A549 (cell line): Measurements from ENCODE around the gene THADA. TPM values are rescaled to one million over a fixed set of nuclear protein-coding genes. Genes with fewer than 3 reads are reported as not detected.

Experiments used
- ATAC-seq, 2 experiments: fragments of 200-7000 bp in 1 of 2; fragments of >200 bp in 1 of 2; cut with Nextera tagmentation in 1 of 2; cut with Tn5 transposase in 1 of 2; 3 replicates each; pipeline versions ENCODE4 v1.8.0 to v1.9.1; 2018 to 2020; ENCODE audit warnings: mild to moderate bottlenecking in 1 of 2, moderate library complexity in 1 of 2
- CTCF ChIA-PET: fragments of 300-600 bp; sonication (Branson Sonifier 250); formaldehyde crosslinking; extraction: SDS; loops from one replicate; lab custom pipeline; 2021; ENCODE audit warnings: antibody characterized with exemption, inconsistent platforms; lab: Yijun Ruan, JAX
- POLR2A ChIA-PET: fragments of 350-600 bp; formaldehyde crosslinking; extraction: SDS; loops from one replicate; lab custom pipeline; 2021; ENCODE audit warnings: antibody characterized with exemption, inconsistent platforms; lab: Yijun Ruan, JAX
- DNase-seq, 2 experiments: peaks; one replicate each; pipeline versions ENCODE4 v3.0.0 to v3.0.0-alpha.2; 2011 to 2016; ENCODE audit warnings: low read depth in 1 of 2, low spot score in 1 of 2
- FAIRE-seq: peaks from 2 replicates; lab custom pipeline; 2011; peaks lifted over from hg19 to GRCh38; lab: Jason Lieb, UNC
- H3K27ac ChIP-seq, 2 experiments: fragments of >200 bp; sonication (Bioruptor Twin); formaldehyde crosslinking; 3 replicates each; pipeline ENCODE4 v1.5.1; 2016 to 2017
- H3K4me1 ChIP-seq: fragments of >200 bp; sonication (Bioruptor Twin); formaldehyde crosslinking; 3 replicates; pipeline ENCODE4 v1.6.1; 2016
- H3K4me2 ChIP-seq: fragments of >200 bp; sonication (Bioruptor Twin); formaldehyde crosslinking; 3 replicates; pipeline ENCODE4 v1.6.1; 2016
- H3K4me3 ChIP-seq: fragments of >200 bp; sonication (Bioruptor Twin); formaldehyde crosslinking; 3 replicates; pipeline ENCODE4 v1.5.1; 2016
- H3K9me3 ChIP-seq: fragments of >200 bp; sonication (Bioruptor Twin); formaldehyde crosslinking; 3 replicates; pipeline ENCODE4 v1.6.1; 2016
- BHLHE40 ChIP-seq: IDR thresholded peaks from 2 replicates; pipeline ENCODE4 v1.6.1; 2012; ENCODE audit warnings: low read depth, low read length, inconsistent platforms
- CBX2 ChIP-seq: fragments of 200-600 bp; sonication (generic); IDR thresholded peaks from 2 replicates; pipeline ENCODE4 v1.6.1; 2016; ENCODE audit warnings: low read depth, mild to moderate bottlenecking, borderline replicate concordance
- CEBPB ChIP-seq, 2 experiments: fragments of >200 bp in 1 of 2; sonication (Bioruptor Twin) in 1 of 2; formaldehyde crosslinking in 1 of 2; IDR thresholded peaks; 2 replicates each; pipeline ENCODE4 v1.6.1; 2012 to 2016
- EHMT2 ChIP-seq: fragments of 200-600 bp; sonication (generic); IDR thresholded peaks from 2 replicates; pipeline ENCODE4 v1.6.1; 2016; ENCODE audit warnings: antibody characterized with exemption, low read depth, mild to moderate bottlenecking, moderate library complexity
- FOSL2 ChIP-seq, 2 experiments: fragments of 450-650 bp in 1 of 2; fragments of >200 bp in 1 of 2; sonication (Bioruptor Twin) in 1 of 2; formaldehyde crosslinking; IDR thresholded peaks; 2 replicates each; pipeline versions ENCODE4 v1.5.0 to v1.6.1; 2016 to 2020; ENCODE audit warnings: mild to moderate bottlenecking in 1 of 2, moderate library complexity in 1 of 2
- FOXS1 ChIP-seq: fragments of 250-450 bp; sonication (Bioruptor Pico); IDR thresholded peaks from 2 replicates; pipeline ENCODE4 v1.5.0; 2020; ENCODE audit warnings: mild to moderate bottlenecking, moderate library complexity
- GATA3 ChIP-seq: IDR thresholded peaks from 2 replicates; pipeline ENCODE4 v1.6.1; 2012; ENCODE audit warnings: borderline replicate concordance
- HMGXB4 ChIP-seq: fragments of 250-450 bp; sonication (Bioruptor Pico); IDR thresholded peaks from 2 replicates; pipeline ENCODE4 v1.5.0; 2021; ENCODE audit warnings: mild to moderate bottlenecking, moderate library complexity, borderline replicate concordance
- HOXB13 ChIP-seq: fragments of 250-450 bp; sonication (Bioruptor Pico); IDR thresholded peaks from 2 replicates; pipeline ENCODE4 v1.5.0; 2020; ENCODE audit warnings: low read depth, mild to moderate bottlenecking, moderate library complexity
- HOXB5 ChIP-seq: fragments of 250-450 bp; sonication (Bioruptor Pico); IDR thresholded peaks from 2 replicates; pipeline ENCODE4 v1.5.0; 2020; ENCODE audit warnings: mild to moderate bottlenecking, moderate library complexity
- JUN ChIP-seq, 2 experiments: fragments of >200 bp; sonication (Bioruptor Twin); formaldehyde crosslinking; IDR thresholded peaks; 2 replicates in 1 of 2; 3 replicates in 1 of 2; pipeline ENCODE4 v1.6.1; 2016 to 2017
- JUNB ChIP-seq: fragments of >200 bp; sonication (Bioruptor Twin); formaldehyde crosslinking; IDR thresholded peaks from 2 replicates; pipeline ENCODE4 v1.6.1; 2016
- KDM1A ChIP-seq: fragments of 200-600 bp; sonication (generic); IDR thresholded peaks from 2 replicates; pipeline ENCODE4 v1.6.1; 2016; ENCODE audit warnings: low read depth, mild to moderate bottlenecking
- KDM5A ChIP-seq: fragments of 200-600 bp; sonication (generic); IDR thresholded peaks from 2 replicates; pipeline ENCODE4 v1.6.1; 2016; ENCODE audit warnings: antibody characterized with exemption, mild to moderate bottlenecking
- PHF8 ChIP-seq: fragments of 200-600 bp; sonication (generic); IDR thresholded peaks from 2 replicates; pipeline ENCODE4 v1.6.1; 2016; ENCODE audit warnings: low read depth, mild to moderate bottlenecking, antibody characterized with exemption, moderate library complexity, borderline replicate concordance
- POLR2A ChIP-seq: IDR thresholded peaks from 2 replicates; pipeline ENCODE4 v1.6.1; 2012; ENCODE audit warnings: mild to moderate bottlenecking, low read length
- POLR2AphosphoS2 ChIP-seq: conservative IDR thresholded peaks from 2 replicates; pipeline ENCODE4 v1.6.1; 2012; ENCODE audit warnings: low read length, improper control_type of control experiment, inconsistent platforms
- RARB ChIP-seq: fragments of 250-450 bp; sonication (Bioruptor Pico); IDR thresholded peaks from 2 replicates; pipeline ENCODE4 v1.8.0; 2021; ENCODE audit warnings: mild to moderate bottlenecking, moderate library complexity
- RCOR1 ChIP-seq: fragments of 150-350 bp; IDR thresholded peaks from 2 replicates; pipeline ENCODE4 v1.6.1; 2014; ENCODE audit warnings: antibody characterized with exemption, low read length, low read depth
- RNF2 ChIP-seq: fragments of 200-600 bp; sonication (generic); IDR thresholded peaks from 2 replicates; pipeline ENCODE4 v1.6.1; 2016; ENCODE audit warnings: low read depth, mild to moderate bottlenecking, antibody characterized with exemption, moderate library complexity, borderline replicate concordance
- SMC3 ChIP-seq: fragments of >200 bp; sonication (Bioruptor Twin); formaldehyde crosslinking; IDR thresholded peaks from 3 replicates; pipeline ENCODE4 v1.6.1; 2018; ENCODE audit warnings: inconsistent platforms
- SREBF2 ChIP-seq: fragments of 450-650 bp; IDR thresholded peaks from 2 replicates; pipeline ENCODE4 v1.6.1; 2014; ENCODE audit warnings: mild to moderate bottlenecking, moderate library complexity
- TFCP2L1 ChIP-seq: fragments of 250-450 bp; sonication (Bioruptor Pico); IDR thresholded peaks from 2 replicates; pipeline ENCODE4 v1.5.0; 2021; ENCODE audit warnings: mild to moderate bottlenecking
- ZNF302 ChIP-seq: fragments of 250-450 bp; sonication (Bioruptor Pico); IDR thresholded peaks from 2 replicates; pipeline ENCODE4 v1.9.0; 2021; ENCODE audit warnings: inconsistent platforms, mild to moderate bottlenecking, moderate library complexity
- WGBS: methylation state at CpG from one replicate; pipeline ENCODE4 v1.1.6; 2017; ENCODE audit errors: missing lambda C conversion rate; 5-methylcytosine and 5-hydroxymethylcytosine counted together
- polyA plus RNA-seq, 4 experiments: library from polyadenylated mRNA; depleted of rRNA in 3 of 4; stranded (reverse); fragments of >200 nt; fragmentation: RNase III in 1 of 4; extraction: RNeasy Plus Mini Kit Qiagen cat#74134 plus additional on column Dnase treatment in 1 of 4; gene quantifications; 2 replicates in 3 of 4; 3 replicates in 1 of 4; pipeline ENCODE4 v1.2.3, GENCODE V29; 2011 to 2017
- TF ChIP-seq, protein P1 (sequence below): fragments of 250-450 bp; sonication (Bioruptor Pico); IDR thresholded peaks from 2 replicates; pipeline ENCODE4 v1.5.0; 2020; ENCODE audit warnings: low read depth, mild to moderate bottlenecking, moderate library complexity
- TF ChIP-seq, protein P2 (sequence below): IDR thresholded peaks from 2 replicates; pipeline ENCODE4 v1.6.1; 2012
- TF ChIP-seq, protein P3 (sequence below): fragments of 200-600 bp; sonication (generic); IDR thresholded peaks from 2 replicates; pipeline ENCODE4 v1.6.1; 2016; ENCODE audit warnings: antibody characterized with exemption, mild to moderate bottlenecking, moderate library complexity

THADA gene
- polyA plus RNA-seq, 2 of the 4 experiments (the other 2 are of a cell fraction): 21.8 to 37.9 TPM

DNA sequence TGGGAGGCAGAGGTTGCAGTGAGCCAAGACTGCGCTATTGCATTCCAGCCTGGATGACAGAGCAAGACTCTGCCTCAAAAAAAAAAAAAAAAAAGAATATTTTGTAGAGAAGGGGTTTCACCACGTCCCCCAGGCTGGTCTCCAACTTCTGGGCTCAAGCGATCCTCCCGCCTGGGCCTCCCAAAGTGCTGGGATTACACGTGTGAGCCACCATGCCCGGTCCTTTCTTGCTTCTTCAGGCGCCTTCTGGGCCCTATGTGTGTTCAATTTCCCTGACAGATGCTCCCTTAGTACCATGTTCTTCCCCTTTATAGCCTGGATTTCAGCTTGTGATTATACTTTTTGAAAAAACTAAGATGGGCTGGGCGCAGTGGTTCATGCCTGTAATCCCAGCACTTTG is 379.2 kb downstream of the THADA start:
- Histone ChIP-seq H3K27ac (no peak overlapping the region), H3K4me3 (no peak overlapping the region), H3K4me1 (peaks cover 30% of the 10 kb centered on the region), H3K9me3 (no peaks in the 10 kb centered on the region), H3K4me2 (no peak overlapping the region)
- POLR2A ChIA-PET: no interaction called here
- no peak for FAIRE-seq
- TF ChIP-seq, protein P1, sequence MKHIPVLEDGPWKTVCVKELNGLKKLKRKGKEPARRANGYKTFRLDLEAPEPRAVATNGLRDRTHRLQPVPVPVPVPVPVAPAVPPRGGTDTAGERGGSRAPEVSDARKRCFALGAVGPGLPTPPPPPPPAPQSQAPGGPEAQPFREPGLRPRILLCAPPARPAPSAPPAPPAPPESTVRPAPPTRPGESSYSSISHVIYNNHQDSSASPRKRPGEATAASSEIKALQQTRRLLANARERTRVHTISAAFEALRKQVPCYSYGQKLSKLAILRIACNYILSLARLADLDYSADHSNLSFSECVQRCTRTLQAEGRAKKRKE (CRISPR knock-in tag): no peak
- TF ChIP-seq POLR2AphosphoS2 (no peak), GATA3 (no peak), JUNB (no peak), ZNF302 (CRISPR knock-in tag) (no peak), PHF8 (no peak), JUN (IDR thresholded peaks at IDR 0.05) (no peak), POLR2A (no peak), HOXB5 (CRISPR knock-in tag) (no peak)
- TF ChIP-seq, protein P2, sequence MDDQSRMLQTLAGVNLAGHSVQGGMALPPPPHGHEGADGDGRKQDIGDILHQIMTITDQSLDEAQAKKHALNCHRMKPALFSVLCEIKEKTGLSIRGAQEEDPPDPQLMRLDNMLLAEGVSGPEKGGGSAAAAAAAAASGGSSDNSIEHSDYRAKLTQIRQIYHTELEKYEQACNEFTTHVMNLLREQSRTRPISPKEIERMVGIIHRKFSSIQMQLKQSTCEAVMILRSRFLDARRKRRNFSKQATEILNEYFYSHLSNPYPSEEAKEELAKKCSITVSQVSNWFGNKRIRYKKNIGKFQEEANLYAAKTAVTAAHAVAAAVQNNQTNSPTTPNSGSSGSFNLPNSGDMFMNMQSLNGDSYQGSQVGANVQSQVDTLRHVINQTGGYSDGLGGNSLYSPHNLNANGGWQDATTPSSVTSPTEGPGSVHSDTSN: no peak
- ATAC-seq: no peak
- WGBS: 85% methylated on average over 8 of the region's 8 CpGs
- DNase-seq: no peak
- CTCF ChIA-PET: interaction anchor here (0.9 to 11.1 kb wide), 6 partner anchors 9 to 268 kb away, joined by 3 to 163 read pairs (median 6); no protein-coding TSS in a partner anchor

- H3K4me1 ChIP-seq: peaks cover 21% of the 10 kb centered on the region
- POLR2A ChIA-PET: no interaction called here
- H3K9me3 ChIP-seq: no peaks in the 10 kb centered on the region
- H3K4me2 ChIP-seq: no peak overlapping the region
- H3K27ac ChIP-seq: no peak overlapping the region
- CTCF ChIA-PET: interaction anchor here (0.6 to 11.1 kb wide), 13 partner anchors 9 to 241 kb away, joined by 3 to 163 read pairs (median 5); partner anchors contain the start of gene ZFP36L2
- TF ChIP-seq FOXS1: no peak
- TF ChIP-seq JUN (IDR thresholded peaks at IDR 0.05): no peak
- TF ChIP-seq FOSL2 (IDR thresholded peaks at IDR 0.05): no peak
- no peak for TF ChIP-seq FOSL2 (CRISPR knock-in tag; IDR thresholded peaks at IDR 0.05)
- TF ChIP-seq RNF2: no peak
- no peak for TF ChIP-seq CBX2
- TF ChIP-seq, protein P1 (CRISPR knock-in tag): no peak
- no peak for TF ChIP-seq BHLHE40
- TF ChIP-seq KDM1A: no peak
- TF ChIP-seq, protein P3, sequence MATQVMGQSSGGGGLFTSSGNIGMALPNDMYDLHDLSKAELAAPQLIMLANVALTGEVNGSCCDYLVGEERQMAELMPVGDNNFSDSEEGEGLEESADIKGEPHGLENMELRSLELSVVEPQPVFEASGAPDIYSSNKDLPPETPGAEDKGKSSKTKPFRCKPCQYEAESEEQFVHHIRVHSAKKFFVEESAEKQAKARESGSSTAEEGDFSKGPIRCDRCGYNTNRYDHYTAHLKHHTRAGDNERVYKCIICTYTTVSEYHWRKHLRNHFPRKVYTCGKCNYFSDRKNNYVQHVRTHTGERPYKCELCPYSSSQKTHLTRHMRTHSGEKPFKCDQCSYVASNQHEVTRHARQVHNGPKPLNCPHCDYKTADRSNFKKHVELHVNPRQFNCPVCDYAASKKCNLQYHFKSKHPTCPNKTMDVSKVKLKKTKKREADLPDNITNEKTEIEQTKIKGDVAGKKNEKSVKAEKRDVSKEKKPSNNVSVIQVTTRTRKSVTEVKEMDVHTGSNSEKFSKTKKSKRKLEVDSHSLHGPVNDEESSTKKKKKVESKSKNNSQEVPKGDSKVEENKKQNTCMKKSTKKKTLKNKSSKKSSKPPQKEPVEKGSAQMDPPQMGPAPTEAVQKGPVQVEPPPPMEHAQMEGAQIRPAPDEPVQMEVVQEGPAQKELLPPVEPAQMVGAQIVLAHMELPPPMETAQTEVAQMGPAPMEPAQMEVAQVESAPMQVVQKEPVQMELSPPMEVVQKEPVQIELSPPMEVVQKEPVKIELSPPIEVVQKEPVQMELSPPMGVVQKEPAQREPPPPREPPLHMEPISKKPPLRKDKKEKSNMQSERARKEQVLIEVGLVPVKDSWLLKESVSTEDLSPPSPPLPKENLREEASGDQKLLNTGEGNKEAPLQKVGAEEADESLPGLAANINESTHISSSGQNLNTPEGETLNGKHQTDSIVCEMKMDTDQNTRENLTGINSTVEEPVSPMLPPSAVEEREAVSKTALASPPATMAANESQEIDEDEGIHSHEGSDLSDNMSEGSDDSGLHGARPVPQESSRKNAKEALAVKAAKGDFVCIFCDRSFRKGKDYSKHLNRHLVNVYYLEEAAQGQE: no peak
- no peak for TF ChIP-seq KDM5A
- TF ChIP-seq EHMT2: no peak
- TF ChIP-seq RARB (CRISPR knock-in tag): no peak
- no peak for TF ChIP-seq SREBF2
- TF ChIP-seq HOXB13 (CRISPR knock-in tag): no peak
- no peak for TF ChIP-seq SMC3
- no peak for TF ChIP-seq TFCP2L1 (CRISPR knock-in tag)
- TF ChIP-seq RCOR1: no peak
- TF ChIP-seq CEBPB (IDR thresholded peaks at IDR 0.05): no peak
- no peak for TF ChIP-seq HMGXB4 (CRISPR knock-in tag)
- no peak overlapping the region for H3K4me3 ChIP-seq
- no peak for FAIRE-seq
- 79% methylated on average over 6 of the region's 6 CpGs for WGBS
- no peak for DNase-seq
- no peak for ATAC-seq
These were observed 380.1 kb downstream of the THADA start for GRCh38 chr2:43215673-43216255.
